Activated CD4-positive, alpha-beta T cell treated with anti-CD3 and anti-CD28 coated beads, Interleukin-2, amount 50 U/mL, for 4 hours (primary cell): ENCODE measurements around the gene KIDINS220.
"Not testable (repeated sequence)": the region's sequence is repeated elsewhere in the genome, so short reads cannot be mapped to it uniquely, and the experiment has no call there.

Source experiments
- DNase-seq, 2 experiments: peaks; one replicate each; pipeline ENCODE4 v3.0.0-alpha.2; 2020

KIDINS220 gene

GRCh38 chr2:8740136-8740535 lies 97.3 kb downstream of the KIDINS220 start:
- no peak for DNase-seq

GRCh38 chr2:8737571-8738175 lies 99.7 kb downstream of the KIDINS220 start:
- DNase-seq: no peak

- DNase-seq: no peak
Measured at GRCh38 chr2:8732601-8733000, 104.8 kb downstream of the KIDINS220 start.

- no peak for DNase-seq
Measured at GRCh38 chr2:8729939-8730338, 107.5 kb downstream of the KIDINS220 start.

GRCh38 chr2:8729101-8729500 lies 108.3 kb downstream of the KIDINS220 start:
- DNase-seq: not testable (repeated sequence)

- no peak for DNase-seq
Measured at GRCh38 chr2:8728305-8729015, 109.0 kb downstream of the KIDINS220 start.

- DNase-seq: no peak
Measured at GRCh38 chr2:8725838-8726237, 111.6 kb downstream of the KIDINS220 start.

- DNase-seq: no peak
Measured at GRCh38 chr2:8722986-8723385, 114.4 kb downstream of the KIDINS220 start.

- DNase-seq: no peak
Measured at GRCh38 chr2:8721410-8721809, 116.0 kb downstream of the KIDINS220 start.

GRCh38 chr2:8720741-8721140 lies 116.7 kb downstream of the KIDINS220 start:
- no peak for DNase-seq

- no peak for DNase-seq
Measured at GRCh38 chr2:8719528-8719927, 117.9 kb downstream of the KIDINS220 start.

GRCh38 chr2:8714971-8715370 lies 122.4 kb downstream of the KIDINS220 start:
- DNase-seq: no peak

GRCh38 chr2:8714283-8714682 lies 123.1 kb downstream of the KIDINS220 start:
- no peak for DNase-seq

- DNase-seq: no peak
Measured at GRCh38 chr2:8710951-8711350, 126.5 kb downstream of the KIDINS220 start.

GRCh38 chr2:8709611-8710010 lies 127.8 kb downstream of the KIDINS220 start:
- no peak for DNase-seq

- DNase-seq: no peak
Measured at GRCh38 chr2:8704906-8705305, 132.5 kb downstream of the KIDINS220 start.

- DNase-seq: no peak
Measured at GRCh38 chr2:8701681-8702379, 135.6 kb downstream of the KIDINS220 start.

GRCh38 chr2:8699839-8700238 lies 137.6 kb downstream of the KIDINS220 start:
- no peak for DNase-seq

- DNase-seq: no peak
Measured at GRCh38 chr2:8697190-8697589, 140.2 kb downstream of the KIDINS220 start.

GRCh38 chr2:8694737-8695136 lies 142.7 kb downstream of the KIDINS220 start:
- DNase-seq: no peak

- no peak for DNase-seq
Measured at GRCh38 chr2:8693157-8693821, 144.1 kb downstream of the KIDINS220 start.

GRCh38 chr2:8692783-8693156 lies 144.6 kb downstream of the KIDINS220 start:
- DNase-seq: no peak

- no peak for DNase-seq
Measured at GRCh38 chr2:8691859-8692437, 145.5 kb downstream of the KIDINS220 start.
